Activated CD4-positive, alpha-beta T cell treated with anti-CD3 and anti-CD28 coated beads, Interleukin-2, amount 50 U/mL, for 1 hour (primary cell): ENCODE results near the gene ADGRG1.

Experiments
- DNase-seq: peaks from one replicate; pipeline ENCODE4 v3.0.0-alpha.2; 2020

Gene ADGRG1

DNA sequence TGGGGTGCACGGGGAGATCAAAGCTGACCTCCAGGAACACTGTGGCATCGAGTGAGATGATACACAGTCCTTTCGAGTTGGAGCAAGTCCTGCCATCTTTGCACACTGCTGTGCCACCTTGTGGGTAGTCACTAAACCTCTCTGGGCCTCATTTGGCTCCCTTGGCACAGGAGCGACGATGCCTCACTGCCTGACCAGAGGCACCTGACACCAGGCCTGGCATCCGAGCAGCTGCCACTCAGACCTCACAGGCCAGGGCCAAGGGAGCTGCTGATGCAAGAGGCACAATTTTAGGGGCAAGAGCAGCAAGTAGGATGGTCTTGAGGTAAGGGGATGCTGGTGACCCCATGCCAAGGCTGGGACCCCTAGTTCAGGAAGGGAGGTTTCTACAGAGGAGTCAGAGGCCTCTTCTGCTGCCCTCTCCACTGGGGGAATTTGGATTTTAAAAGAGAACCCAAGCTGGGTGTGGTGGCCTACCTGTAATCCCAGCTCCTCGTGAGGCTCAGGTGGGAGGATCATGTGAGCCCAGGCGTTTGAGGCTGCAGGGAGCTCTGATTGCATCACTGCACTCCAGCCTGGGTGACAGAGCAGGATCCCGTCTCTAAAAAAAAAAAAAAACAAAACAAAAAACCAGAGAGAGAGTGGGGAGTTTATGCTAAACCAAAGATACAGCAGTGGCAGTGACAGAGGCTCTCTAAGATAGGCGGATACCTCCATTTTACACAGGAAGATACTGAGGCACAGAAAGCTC, 6.7 kb upstream of the ADGRG1 start:
- DNase-seq, result no peak

GRCh38 chr16:57622361-57623250, 5.8 kb upstream of the ADGRG1 start:
- DNase-seq, result no peak

DNA sequence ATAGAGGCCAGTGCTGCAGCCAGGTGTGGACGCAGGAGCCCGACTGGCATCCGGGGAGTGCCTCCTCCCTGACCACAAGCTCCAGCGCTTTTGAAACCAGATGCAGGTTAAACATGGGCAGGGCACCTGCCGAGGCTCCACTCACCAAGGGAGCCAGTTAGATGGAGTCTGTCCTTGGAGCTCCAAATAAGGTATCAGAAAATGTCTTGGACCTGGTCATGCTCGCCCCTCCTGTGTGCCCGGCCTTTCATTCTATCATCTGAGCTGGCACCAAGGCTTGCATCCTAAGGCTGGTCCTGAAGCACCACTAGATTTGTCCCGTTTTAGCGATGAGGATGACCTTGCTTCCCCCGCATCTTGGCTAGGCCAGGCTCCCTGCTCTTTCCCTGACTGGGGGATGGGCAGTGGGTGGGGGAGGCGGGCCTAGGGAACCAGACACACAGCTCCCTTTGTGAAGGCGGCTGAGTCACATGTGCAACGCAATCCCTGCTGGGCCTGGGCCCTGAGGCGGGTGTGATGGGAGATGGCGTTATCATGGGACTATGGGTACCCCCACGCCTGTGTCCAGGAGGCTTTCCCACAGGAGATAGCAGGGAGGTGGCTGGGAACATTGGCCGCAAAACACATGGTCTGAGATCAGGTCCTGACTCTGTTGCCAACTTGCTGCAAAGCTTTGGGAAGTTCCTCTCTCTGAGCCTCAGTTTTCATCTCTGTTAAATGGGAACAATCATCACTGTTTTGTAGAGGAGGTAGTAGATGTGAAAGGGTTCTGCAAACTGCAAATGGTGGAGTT, 5.0 kb upstream of the ADGRG1 start:
- DNase-seq, result no peak

DNA sequence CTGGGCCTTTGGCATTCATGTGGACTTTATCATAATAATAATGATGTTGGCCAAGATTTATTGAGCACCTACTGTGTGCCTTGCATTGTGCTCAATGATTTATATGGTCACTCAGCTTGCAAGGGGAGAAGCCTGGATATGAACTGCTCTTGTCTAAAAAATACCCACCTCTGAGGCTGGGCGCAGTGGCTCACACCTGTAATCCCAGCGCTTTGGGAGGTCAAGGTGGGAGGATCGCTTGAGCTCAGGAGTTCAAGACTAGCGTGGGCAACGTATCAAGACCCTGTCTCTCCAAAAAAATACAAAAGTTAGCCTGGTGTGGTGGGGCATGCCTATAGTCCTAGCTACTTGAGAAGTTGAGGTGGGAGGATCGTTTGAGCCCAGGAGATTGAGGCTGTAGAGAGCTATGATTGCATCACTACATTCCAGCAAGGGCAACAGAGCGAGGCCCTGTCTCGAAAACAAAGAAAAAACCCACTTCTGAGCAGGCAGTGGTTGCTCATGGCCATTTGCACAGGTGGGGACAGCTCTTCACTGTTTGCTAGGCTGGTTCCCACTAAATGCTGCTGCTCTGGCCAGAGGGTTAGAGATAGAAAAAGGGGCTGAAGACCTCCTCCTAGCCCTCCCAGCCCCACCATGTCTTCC, 4.3 kb upstream of the ADGRG1 start:
- DNase-seq, result no peak

GRCh38 chr16:57624806-57625500, 3.5 kb upstream of the ADGRG1 start:
- DNase-seq, result no peak

DNA sequence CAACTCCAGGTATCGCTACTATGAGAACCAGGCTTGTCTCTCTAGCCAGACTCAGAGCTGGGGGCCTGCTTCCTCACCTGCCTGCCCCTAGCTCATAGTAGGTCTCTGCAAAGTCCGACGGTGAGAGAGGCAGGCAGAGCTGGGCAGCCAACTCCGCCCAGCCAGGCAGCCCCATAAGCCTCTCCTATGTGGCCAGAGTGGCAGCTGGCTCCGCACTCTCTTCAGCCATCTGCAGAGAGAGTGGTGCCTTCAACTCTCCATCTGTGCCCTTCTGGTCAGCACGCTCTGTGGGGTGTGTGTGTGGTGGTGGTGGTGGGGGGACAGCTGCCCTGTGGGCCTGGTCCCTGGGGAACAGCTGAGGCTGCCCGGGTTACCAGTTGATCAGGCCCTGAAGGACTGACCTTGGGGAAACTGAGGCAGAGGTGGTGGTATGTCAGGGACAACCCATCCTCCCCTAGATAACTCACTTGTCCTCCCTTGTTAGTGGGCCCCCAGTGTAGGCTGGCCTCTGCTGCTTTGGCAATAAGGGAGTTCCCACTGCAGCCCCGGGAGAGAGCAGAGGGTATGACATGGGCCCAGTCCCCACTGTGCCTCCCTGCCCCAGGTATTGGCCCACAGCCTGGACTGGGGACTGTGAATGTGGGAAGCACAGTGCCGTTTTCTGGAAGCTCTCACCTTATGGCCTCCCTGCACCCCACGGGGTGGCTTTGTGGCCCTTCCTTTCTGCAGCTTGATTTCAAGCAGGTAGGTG, 1.8 kb upstream of the ADGRG1 start:
- no peak for DNase-seq

DNA sequence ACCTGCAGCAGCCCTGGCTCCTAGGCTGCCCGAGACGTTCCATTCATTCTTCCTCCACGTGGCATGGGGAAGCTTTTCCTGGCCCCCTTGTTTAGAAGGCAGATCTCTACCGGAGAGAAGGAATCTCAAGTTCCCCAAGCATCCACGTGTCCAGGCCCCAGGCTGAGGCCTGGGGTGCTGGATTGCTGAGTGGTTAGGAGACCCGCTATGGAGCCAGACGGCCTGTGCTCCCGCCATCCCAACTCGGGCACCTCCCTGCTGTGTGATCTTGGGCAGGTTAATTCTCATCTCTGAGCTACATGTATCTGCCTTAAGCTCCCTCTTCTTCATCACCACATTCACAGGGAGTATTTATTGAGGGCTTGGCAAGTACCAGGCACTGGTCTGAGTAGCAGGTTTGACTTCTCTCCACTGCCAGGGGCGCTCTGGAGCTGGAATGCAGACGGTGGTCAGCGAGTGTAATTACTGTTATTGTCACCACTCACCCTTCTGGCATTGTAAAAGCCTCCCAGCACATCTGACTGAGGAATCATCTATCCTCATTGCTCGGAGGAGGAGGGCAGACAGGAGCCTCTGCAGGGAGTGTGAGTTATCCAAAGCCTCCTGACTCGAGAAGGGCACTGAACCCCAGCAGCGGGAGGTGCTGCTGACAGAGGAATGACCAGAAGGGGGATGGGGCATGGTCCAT, 1.1 kb upstream of the ADGRG1 start:
- no peak for DNase-seq

DNA sequence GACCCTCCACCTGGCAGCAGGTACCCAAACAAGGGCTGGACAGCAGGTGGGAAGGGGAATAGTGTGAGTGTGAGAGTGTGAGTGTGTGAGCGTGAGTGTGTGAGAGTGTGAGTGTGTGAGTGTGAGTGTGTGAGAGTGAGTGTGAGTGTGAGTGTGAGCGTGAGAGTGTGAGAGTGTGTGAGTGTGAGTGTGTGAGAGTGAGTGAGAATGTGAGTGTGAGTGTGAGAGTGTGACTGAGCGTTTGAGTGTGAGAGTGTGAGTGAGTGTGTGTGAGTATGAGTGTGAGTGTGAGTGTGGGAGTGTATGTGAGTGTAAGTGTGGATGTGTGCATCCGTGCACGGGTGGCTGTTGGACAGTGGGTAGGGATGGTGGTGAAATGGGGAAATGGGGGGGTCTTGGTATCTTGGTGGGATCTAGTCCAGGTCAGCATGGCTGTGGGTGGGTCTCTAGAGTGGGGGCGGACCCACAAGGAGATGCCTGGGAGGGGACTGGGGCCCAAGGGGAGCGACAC, 408 bp downstream of the ADGRG1 start:
- DNase-seq, result no peak

GRCh38 chr16:57629516-57630406, 1.3 kb downstream of the ADGRG1 start:
- no peak for DNase-seq

- no peak for DNase-seq
Measured at GRCh38 chr16:57630407-57630797, 2.0 kb downstream of the ADGRG1 start.

DNA sequence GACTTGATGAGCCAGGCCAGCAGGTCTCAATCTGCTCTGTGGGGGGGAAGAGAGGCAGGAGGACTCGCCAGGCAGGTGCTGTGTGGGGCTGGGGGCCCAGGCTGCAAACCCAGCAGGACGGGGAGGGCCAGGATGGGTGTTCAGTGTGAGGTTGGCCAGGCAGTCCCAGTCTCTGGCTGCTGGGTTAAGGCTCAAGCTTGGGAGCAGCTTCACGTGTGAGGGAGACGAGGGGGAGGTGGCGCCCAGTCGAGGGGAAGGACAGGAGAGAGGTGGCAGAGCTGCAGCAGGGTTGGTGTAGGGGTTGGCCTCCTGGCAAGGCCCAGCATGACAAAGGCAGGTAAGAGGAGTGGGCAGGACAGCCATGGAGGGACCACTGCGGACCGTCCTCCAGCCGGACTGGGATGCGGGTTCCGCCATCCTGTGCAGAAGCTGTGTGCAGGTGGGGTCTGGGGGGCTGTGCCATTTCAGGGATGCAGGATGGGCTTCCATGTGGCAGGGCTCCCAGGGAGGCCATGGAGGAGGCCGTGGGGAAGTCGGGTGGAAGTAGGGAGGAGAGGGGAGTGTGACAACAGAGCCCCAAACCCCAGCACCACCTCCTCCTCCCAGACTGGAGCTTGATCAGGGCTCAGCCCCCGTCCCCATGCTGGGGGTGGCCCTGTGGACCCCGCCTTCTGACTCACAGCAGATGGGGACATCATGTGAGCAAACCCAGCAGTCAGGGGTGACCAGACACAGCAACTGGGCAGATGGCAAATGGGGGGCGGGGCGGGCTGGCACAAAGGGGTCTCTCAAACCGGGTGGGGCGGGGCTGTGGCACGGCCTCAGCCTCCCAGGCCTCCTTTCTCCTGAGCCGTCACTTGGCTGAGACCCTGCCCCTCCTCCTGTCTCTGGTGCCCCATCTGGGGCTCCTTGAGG, 2.8 kb downstream of the ADGRG1 start:
- no peak for DNase-seq

- no peak for DNase-seq
Measured at GRCh38 chr16:57632568-57632967, 4.1 kb downstream of the ADGRG1 start.

GRCh38 chr16:57633383-57634064, 5.1 kb downstream of the ADGRG1 start:
- no peak for DNase-seq

- DNase-seq, result no peak
Measured at GRCh38 chr16:57634171-57634570, 5.7 kb downstream of the ADGRG1 start.

- no peak for DNase-seq
Measured at GRCh38 chr16:57635266-57636097, 7.1 kb downstream of the ADGRG1 start.

DNA sequence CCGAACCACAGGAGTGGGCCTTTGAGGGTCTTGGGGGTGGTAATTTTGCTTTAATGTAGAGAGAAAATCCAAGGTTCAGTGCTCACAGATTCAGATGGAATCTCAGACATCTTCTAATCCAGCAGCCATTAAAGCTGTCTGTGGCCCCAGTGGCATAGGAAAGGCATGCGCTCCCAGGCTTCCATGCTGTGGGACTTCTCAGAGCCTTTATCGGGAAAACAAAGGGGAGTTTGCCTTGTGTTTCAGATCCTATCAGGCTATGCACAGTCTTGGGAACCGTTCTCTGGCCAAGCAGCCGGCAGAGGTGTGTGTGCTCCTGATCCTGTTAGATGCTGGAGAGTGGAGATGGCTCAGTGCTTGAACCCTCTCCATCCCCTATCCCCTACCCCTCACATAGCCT, 7.8 kb downstream of the ADGRG1 start:
- DNase-seq, result no peak

DNA sequence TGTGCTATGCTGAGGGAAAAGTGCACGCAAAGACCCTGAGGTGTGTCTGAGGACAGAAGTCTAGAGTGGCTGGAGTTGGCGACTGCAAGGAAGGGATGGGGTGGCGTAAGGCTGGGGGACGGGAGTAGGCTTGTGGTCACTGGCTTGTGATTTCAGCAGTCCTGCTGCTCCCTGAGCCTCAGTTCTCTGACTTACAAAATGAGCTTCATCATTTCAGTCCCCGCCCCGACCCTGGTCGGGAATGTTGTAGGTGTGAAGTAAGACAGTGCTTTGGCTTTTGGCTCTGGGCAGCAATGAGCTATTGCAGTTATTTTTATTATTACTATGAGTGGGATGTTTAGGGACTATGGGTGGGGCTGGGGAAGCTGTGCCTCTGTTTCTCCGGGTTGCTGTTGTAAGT, 8.6 kb downstream of the ADGRG1 start:
- DNase-seq, result no peak
